ENCODE data around the gene GSTM3.

- TF ChIP-seq CTCF (IDR thresholded peaks at IDR 0.05 in 8 of 11, conservative IDR thresholded peaks at IDR 0.05 in 3 of 11) (no peak), POLR2AphosphoS5 (IDR thresholded peaks at IDR 0.05) (no peak), POLR2A (IDR thresholded peaks at IDR 0.05) (no peak)
Observed at GRCh38 chr1:109728870-109729269, 12.0 kb downstream of the GSTM3 start.
